Ishikawa (cell line): ENCODE results near the gene SMPD3.

Experiments
- CEBPB ChIP-seq: IDR thresholded peaks from 2 replicates; pipeline ENCODE4 v1.6.1; 2012
- CREB1 ChIP-seq: IDR thresholded peaks from 2 replicates; pipeline ENCODE4 v1.6.1; 2012; ENCODE audit warnings: low read depth
- EGR1 ChIP-seq: IDR thresholded peaks from 2 replicates; pipeline ENCODE4 v1.6.1; 2012
- EP300 ChIP-seq: IDR thresholded peaks from 2 replicates; pipeline ENCODE4 v1.6.1; 2012; ENCODE audit warnings: borderline replicate concordance
- FOXM1 ChIP-seq: IDR thresholded peaks from 2 replicates; pipeline ENCODE4 v1.6.1; 2012; ENCODE audit warnings: low read depth, borderline replicate concordance
- MAX ChIP-seq: IDR thresholded peaks from 2 replicates; pipeline ENCODE4 v1.6.1; 2012
- NFIC ChIP-seq: IDR thresholded peaks from 2 replicates; pipeline ENCODE4 v1.6.1; 2012
- RAD21 ChIP-seq: IDR thresholded peaks from 2 replicates; pipeline ENCODE4 v1.6.1; 2012; ENCODE audit warnings: low read depth
- REST ChIP-seq: IDR thresholded peaks from 2 replicates; pipeline ENCODE4 v1.6.1; 2012; ENCODE audit warnings: low read depth, mild to moderate bottlenecking
- TAF1 ChIP-seq: IDR thresholded peaks from 2 replicates; pipeline ENCODE4 v1.6.1; 2012; ENCODE audit warnings: low read depth, mild to moderate bottlenecking
- TCF12 ChIP-seq: IDR thresholded peaks from 2 replicates; pipeline ENCODE4 v1.6.1; 2012; ENCODE audit warnings: low read depth
- TEAD4 ChIP-seq: IDR thresholded peaks from 2 replicates; pipeline ENCODE4 v1.6.1; 2012
- USF1 ChIP-seq: IDR thresholded peaks from 2 replicates; pipeline ENCODE4 v1.6.1; 2012
- YY1 ChIP-seq: IDR thresholded peaks from 2 replicates; pipeline ENCODE4 v1.6.1; 2012; ENCODE audit warnings: low read depth
- ZBTB7A ChIP-seq: IDR thresholded peaks from 2 replicates; pipeline ENCODE4 v1.6.1; 2012; ENCODE audit warnings: low read depth

The SMPD3 gene

GRCh38 chr16:68371706-68372380, 76.5 kb downstream of the SMPD3 start:
- TF ChIP-seq EP300 (no peak), ZBTB7A (no peak), EGR1 (no peak), TCF12 (no peak), TAF1 (no peak), FOXM1 (no peak), RAD21 (no peak), YY1 (no peak)

GRCh38 chr16:68371276-68371651, 77.0 kb downstream of the SMPD3 start:
- TF ChIP-seq FOXM1 (no peak), TEAD4 (no peak), YY1 (no peak), TAF1 (no peak), ZBTB7A (no peak), RAD21 (no peak), CEBPB (no peak)

GRCh38 chr16:68370581-68371275, 77.6 kb downstream of the SMPD3 start:
- TF ChIP-seq EP300 = no peak
- TF ChIP-seq YY1 = no peak
- TF ChIP-seq TAF1 = no peak
- TF ChIP-seq RAD21 = no peak
- TF ChIP-seq MAX = no peak
- TF ChIP-seq FOXM1 = no peak
- no peak for TF ChIP-seq ZBTB7A
- TF ChIP-seq CREB1 = no peak
- no peak for TF ChIP-seq REST
- no peak for TF ChIP-seq EGR1
- no peak for TF ChIP-seq NFIC
- TF ChIP-seq TEAD4 = no peak
- TF ChIP-seq USF1 = no peak
- TF ChIP-seq CEBPB = no peak
- TF ChIP-seq TCF12 = no peak

GRCh38 chr16:68369697-68370580, 78.4 kb downstream of the SMPD3 start:
- no peak for TF ChIP-seq TCF12
- TF ChIP-seq TEAD4 = no peak
- no peak for TF ChIP-seq CEBPB
- TF ChIP-seq YY1 = no peak

GRCh38 chr16:68369168-68369567, 79.1 kb downstream of the SMPD3 start:
- TF ChIP-seq TAF1 = no peak
- TF ChIP-seq EGR1 = no peak
- TF ChIP-seq REST = no peak
- no peak for TF ChIP-seq CEBPB
- TF ChIP-seq TCF12 = no peak

GRCh38 chr16:68368301-68368888, 79.9 kb downstream of the SMPD3 start:
- TF ChIP-seq TCF12 = no peak
- no peak for TF ChIP-seq YY1
- no peak for TF ChIP-seq CREB1
- TF ChIP-seq REST = no peak
- TF ChIP-seq EP300 = no peak
- TF ChIP-seq EGR1 = no peak
- no peak for TF ChIP-seq CEBPB
